HepG2 (cell line): ENCODE results near the gene IKZF5. TPM values are rescaled to one million over a fixed set of nuclear protein-coding genes. Genes with fewer than 3 reads are reported as not detected.

Source experiments
- ATAC-seq: fragments of 200-7000 bp; cut with Tn5 transposase; 3 replicates; pipeline ENCODE4 v1.9.1; 2020; ENCODE audit warnings: mild to moderate bottlenecking, moderate library complexity
- BruUV-seq: library from RNA; stranded (reverse); fragments of 400-500 nt; replicated peaks from 2 replicates; lab custom pipeline; 2021; lab: Mats Ljungman, UMichigan
- CTCF ChIA-PET: fragments of 300-600 bp; formaldehyde crosslinking; extraction: SDS; loops from one replicate; lab custom pipeline; 2021; ENCODE audit warnings: low total read pairs, inconsistent platforms, low intra/inter-chr PET ratio; lab: Yijun Ruan, JAX
- POLR2A ChIA-PET: fragments of 350-600 bp; sonication (Branson Sonifier 250); formaldehyde crosslinking; loops from one replicate; lab custom pipeline; 2020; ENCODE audit warnings: antibody characterized with exemption, inconsistent platforms; lab: Yijun Ruan, JAX
- DNase-seq: peaks from one replicate; pipeline ENCODE4 v3.0.0-alpha.2; 2015; ENCODE audit warnings: low spot score
- FAIRE-seq: peaks from 3 replicates; lab custom pipeline; 2011; peaks lifted over from hg19 to GRCh38; lab: Jason Lieb, UNC
- H2AFZ ChIP-seq: one replicate; pipeline ENCODE4 v1.6.1; 2011; ENCODE audit warnings: low read length, inconsistent platforms
- H3K27ac ChIP-seq: fragments of 300-600 bp; 3 replicates; pipeline ENCODE4 v1.8.0; 2011; ENCODE audit warnings: mixed run types, mild to moderate bottlenecking, mixed read lengths, low read length, inconsistent platforms; ENCODE audit not compliant: insufficient read depth; ENCODE audit errors: extremely low read length
- H3K27me3 ChIP-seq, 2 experiments: fragments of 200-600 bp in 1 of 2; 2 replicates in 1 of 2; 3 replicates in 1 of 2; pipeline versions ENCODE4 v1.6.0 to v1.8.0; 2011; ENCODE audit warnings: low read length in 2 of 2, mild to moderate bottlenecking in 2 of 2, moderate library complexity in 2 of 2, inconsistent platforms in 1 of 2; ENCODE audit not compliant: insufficient read depth in 2 of 2, control insufficient read depth in 1 of 2
- H3K36me3 ChIP-seq, 2 experiments: fragments of 200-600 bp in 1 of 2; replicated peaks in 1 of 2; 2 replicates in 1 of 2; 3 replicates in 1 of 2; pipeline versions ENCODE4 v1.5.1 to v1.8.0; 2011; ENCODE audit warnings: low read length in 2 of 2, inconsistent platforms in 1 of 2; ENCODE audit not compliant: insufficient read depth in 2 of 2, control insufficient read depth in 1 of 2
- H3K4me1 ChIP-seq: 2 replicates; pipeline ENCODE4 v1.5.1; 2012; ENCODE audit warnings: low read length, inconsistent platforms; ENCODE audit not compliant: insufficient read depth
- H3K4me2 ChIP-seq: 2 replicates; pipeline ENCODE4 v1.6.0; 2011; ENCODE audit warnings: low read depth, low read length, inconsistent platforms
- H3K4me3 ChIP-seq, 3 experiments: fragments of 200-600 bp in 1 of 3; sonication (generic), shearing (Covaris generic) in 1 of 3; replicated peaks in 1 of 3; 2 replicates each; pipeline ENCODE4 v1.5.1; 2011 to 2016; ENCODE audit warnings: low read length in 3 of 3, inconsistent platforms in 2 of 3, low read depth in 2 of 3, mild to moderate bottlenecking in 2 of 3, control low read depth in 1 of 3, mixed read lengths in 1 of 3; ENCODE audit not compliant: insufficient read depth in 1 of 3
- H3K79me2 ChIP-seq: one replicate; pipeline ENCODE4 v1.6.1; 2011; ENCODE audit warnings: low read length, inconsistent platforms; ENCODE audit not compliant: insufficient read depth
- H3K9ac ChIP-seq: 2 replicates; pipeline ENCODE4 v1.6.0; 2011; ENCODE audit warnings: mild to moderate bottlenecking, low read depth, low read length, inconsistent platforms; ENCODE audit not compliant: insufficient read depth
- H3K9me3 ChIP-seq: 2 replicates; pipeline ENCODE4 v1.5.1; 2012; ENCODE audit warnings: mild to moderate bottlenecking, low read length
- H4K20me1 ChIP-seq: 2 replicates; pipeline ENCODE4 v1.6.0; 2011; ENCODE audit warnings: inconsistent platforms, mild to moderate bottlenecking, low read length, moderate library complexity; ENCODE audit not compliant: insufficient read depth
- CENPBD1 ChIP-seq: sonication (generic); formaldehyde crosslinking; IDR thresholded peaks from 2 replicates; pipeline ENCODE4 v1.8.0; 2022; ENCODE audit warnings: missing genetic modification reagents, low read depth, mild to moderate bottlenecking, borderline replicate concordance
- DMAP1 ChIP-seq: IDR thresholded peaks from 2 replicates; pipeline ENCODE4 v1.6.1; 2016
- HMG20B ChIP-seq: conservative IDR thresholded peaks from 2 replicates; pipeline ENCODE4 v1.6.1; 2016; ENCODE audit warnings: missing genetic modification reagents, missing compliant biosample characterization
- JARID2 ChIP-seq: sonication (generic); formaldehyde crosslinking; IDR thresholded peaks from 2 replicates; pipeline ENCODE4 v1.8.1; 2023; ENCODE audit warnings: missing genetic modification reagents, inconsistent platforms; ENCODE audit not compliant: insufficient replicate concordance
- LCORL ChIP-seq, 2 experiments: fragments of 450-650 bp in 1 of 2; sonication (generic) in 1 of 2; formaldehyde crosslinking in 1 of 2; IDR thresholded peaks; 2 replicates each; pipeline versions ENCODE4 v1.5.0 to v1.6.1; 2017 to 2020; ENCODE audit warnings: antibody characterized with exemption in 1 of 2, missing genetic modification reagents in 1 of 2
- NFATC3 ChIP-seq: sonication (generic); formaldehyde crosslinking; IDR thresholded peaks from 2 replicates; pipeline ENCODE4 v1.5.1; 2020; ENCODE audit warnings: mild to moderate bottlenecking, missing genetic modification reagents
- NFIB ChIP-seq: sonication (generic); formaldehyde crosslinking; IDR thresholded peaks from 2 replicates; pipeline ENCODE4 v1.9.0; 2021; ENCODE audit warnings: missing genetic modification reagents, mild to moderate bottlenecking, borderline replicate concordance
- POLR2AphosphoS5 ChIP-seq: IDR thresholded peaks from 2 replicates; pipeline ENCODE4 v1.6.1; 2012; ENCODE audit warnings: low read depth, low read length
- PTBP1 ChIP-seq: fragments of 200-400 bp; formaldehyde crosslinking; IDR thresholded peaks from 2 replicates; pipeline ENCODE4 v1.6.1; 2018; ENCODE audit warnings: low read length, low read depth; ENCODE audit not compliant: poor library complexity, severe bottlenecking
- RBFOX2 ChIP-seq: fragments of 200-400 bp; formaldehyde crosslinking; IDR thresholded peaks from 2 replicates; pipeline ENCODE4 v1.6.1; 2017; ENCODE audit warnings: low read depth, mild to moderate bottlenecking, low read length
- RFX5 ChIP-seq: IDR thresholded peaks from 2 replicates; pipeline ENCODE4 v1.6.1; 2011; ENCODE audit warnings: low read depth, low read length, improper control_type of control experiment
- SSRP1 ChIP-seq: IDR thresholded peaks from 2 replicates; pipeline ENCODE4 v1.6.1; 2016; ENCODE audit warnings: control low read depth
- TCF7L2 ChIP-seq: IDR thresholded peaks from 2 replicates; pipeline ENCODE4 v1.6.1; 2011; ENCODE audit warnings: mild to moderate bottlenecking, low read depth, low read length, moderate library complexity
- TMF1 ChIP-seq: sonication (generic); formaldehyde crosslinking; IDR thresholded peaks from 2 replicates; pipeline ENCODE4 v1.8.1; 2022; ENCODE audit warnings: low read depth, missing genetic modification reagents
- ZBTB14 ChIP-seq: sonication (generic); formaldehyde crosslinking; IDR thresholded peaks from 2 replicates; pipeline ENCODE4 v1.4.0; 2020; ENCODE audit warnings: missing genetic modification reagents
- ZC3H4 ChIP-seq: sonication (generic); formaldehyde crosslinking; IDR thresholded peaks from 2 replicates; pipeline ENCODE4 v1.4.0; 2020; ENCODE audit warnings: missing genetic modification reagents, borderline replicate concordance
- ZNF333 ChIP-seq: sonication (generic); formaldehyde crosslinking; IDR thresholded peaks from 2 replicates; pipeline ENCODE4 v1.4.0; 2020; ENCODE audit warnings: mild to moderate bottlenecking, missing genetic modification reagents, borderline replicate concordance
- ZNF574 ChIP-seq: sonication (generic); formaldehyde crosslinking; IDR thresholded peaks from 2 replicates; pipeline ENCODE4 v1.4.0; 2020; ENCODE audit warnings: missing genetic modification reagents
- ZNF629 ChIP-seq: sonication (generic); formaldehyde crosslinking; conservative IDR thresholded peaks from 2 replicates; pipeline ENCODE4 v1.5.0; 2020; ENCODE audit warnings: missing genetic modification reagents
- ZNF639 ChIP-seq: conservative IDR thresholded peaks from 2 replicates; pipeline ENCODE4 v1.6.1; 2018; ENCODE audit warnings: missing genetic modification reagents
- whole genome bisulfite sequencing: methylation state at CpG from one replicate; pipeline ENCODE4 v1.1.6; 2017; ENCODE audit warnings: low lambda C conversion rate; 5-methylcytosine and 5-hydroxymethylcytosine counted together
- in situ Hi-C: cut with HindIII; loops from 2 replicates; pipeline ENCODE4 v1.10.0; 2017; ENCODE audit warnings: low pct_unique_long_range_greater_than_20kb; ENCODE audit not compliant: extremely low pct_ligation_motif_present
- intact Hi-C: fragments of 100-400 bp; cut with micrococcal nuclease; formaldehyde crosslinking; loops from one replicate; pipeline ENCODE4 v1.10.0; 2022; ENCODE audit not compliant: unreplicated experiment
- polyA plus RNA-seq, 8 experiments: library from polyadenylated mRNA; depleted of rRNA in 3 of 8; stranded (reverse) in 7 of 8; unstranded in 1 of 8; fragments of >200 nt; fragmentation: Illumina TruSeq in 4 of 8; extraction: Trizol in 4 of 8; gene quantifications; 2 replicates each; pipeline versions ENCODE4 v1.2.1 to v1.2.3, GENCODE V29; 2011 to 2016; ENCODE audit warnings: low read depth in 4 of 8, missing spikeins in 1 of 8, mixed read lengths in 1 of 8; ENCODE audit not compliant: insufficient read depth in 1 of 8
- total RNA-seq, 5 experiments: library from RNA; depleted of rRNA; stranded (reverse); fragments of >200 nt; fragmentation: Illumina TruSeq; extraction: Trizol; gene quantifications; 2 replicates each; pipeline ENCODE4 v1.2.3, GENCODE V29; 2016; ENCODE audit warnings: low read depth in 1 of 5

Gene IKZF5
- total and polyA plus RNA-seq, 2 of the 13 experiments (the other 11 are each of a cell fraction or from before 2014, with no cell fraction given), result 3.7 to 12.0 TPM

- TF ChIP-seq CENPBD1 (CRISPR knock-in tag) (no peak), ZNF333 (CRISPR knock-in tag) (no peak), NFATC3 (CRISPR knock-in tag) (no peak), RFX5 (no peak), TMF1 (CRISPR knock-in tag) (no peak), HMG20B (no peak), PTBP1 (no peak), LCORL (IDR thresholded peaks at IDR 0.05) (no peak), LCORL (CRISPR knock-in tag; IDR thresholded peaks at IDR 0.05) (no peak), JARID2 (CRISPR knock-in tag) (no peak), TCF7L2 (no peak)
Observed at GRCh38 chr10:123001370-123001769, 7.2 kb downstream of the IKZF5 start (continued).

GRCh38 chr10:123000155-123000554 is 8.4 kb downstream of the IKZF5 start:
- no peaks in the 10 kb centered on the region for H3K27me3 ChIP-seq
- H4K20me1 ChIP-seq, result peaks cover 21% of the 10 kb centered on the region
- no peak overlapping the region for H3K4me3 ChIP-seq
- peaks cover 12 to 36% of the 10 kb centered on the region in 2 experiments for H3K36me3 ChIP-seq
- no peaks in the 10 kb centered on the region for H3K9me3 ChIP-seq
- intact Hi-C loops, result no loop called here
- no peak overlapping the region for H3K27ac ChIP-seq
- no peak overlapping the region for H2AFZ ChIP-seq
- peaks cover 61% of the 10 kb centered on the region for H3K79me2 ChIP-seq
- H3K9ac ChIP-seq, result no peak overlapping the region
- DNase-seq, result no peak
- in situ Hi-C loops, result no loop called here
- H3K4me2 ChIP-seq, result no peak overlapping the region
- ChIA-PET CTCF (no interaction called here), POLR2A (interaction anchor here (2.2 kb wide), 1 partner anchor 8 kb away, joined by 9 read pairs; no protein-coding TSS in a partner anchor)
- BruUV-seq, result no TSS peak
- no peak for FAIRE-seq
- 97% methylated on average over 3 of the region's 3 CpGs for WGBS
- peaks cover 22% of the 10 kb centered on the region for H3K4me1 ChIP-seq
- no peak for ATAC-seq
- TF ChIP-seq ZC3H4 (CRISPR knock-in tag), result no peak
- TF ChIP-seq POLR2AphosphoS5, result no peak
- TF ChIP-seq RBFOX2, result no peak
- TF ChIP-seq DMAP1 (CRISPR knock-in tag), result no peak
- TF ChIP-seq ZNF639 (CRISPR knock-in tag), result no peak
- no peak for TF ChIP-seq ZNF629 (CRISPR knock-in tag)
- no peak for TF ChIP-seq ZBTB14 (CRISPR knock-in tag)
- TF ChIP-seq ZNF574 (CRISPR knock-in tag), result no peak
- no peak for TF ChIP-seq SSRP1 (CRISPR knock-in tag)
- TF ChIP-seq NFIB (CRISPR knock-in tag), result no peak
